ENCODE data around the gene WBP1L.

DNA sequence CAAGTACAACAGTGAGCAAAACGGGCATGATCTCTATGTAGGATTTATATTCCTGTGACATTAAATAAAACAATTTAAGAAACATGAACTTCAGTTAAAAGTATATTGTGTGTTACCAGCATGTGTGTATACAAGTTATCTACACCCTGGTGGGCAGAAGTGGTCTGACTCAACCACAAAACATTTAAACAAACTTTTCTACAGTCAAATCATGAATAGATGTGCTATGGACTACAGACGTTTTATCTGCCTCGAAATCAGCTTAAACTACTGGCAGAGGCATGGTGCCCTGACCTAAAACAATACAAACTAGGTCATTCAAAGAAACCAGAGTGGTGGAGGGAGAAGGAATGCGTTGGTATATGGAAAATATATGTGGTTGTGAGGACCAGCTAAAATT is 33.1 kb upstream of the WBP1L start:
- TF ChIP-seq, protein P1, sequence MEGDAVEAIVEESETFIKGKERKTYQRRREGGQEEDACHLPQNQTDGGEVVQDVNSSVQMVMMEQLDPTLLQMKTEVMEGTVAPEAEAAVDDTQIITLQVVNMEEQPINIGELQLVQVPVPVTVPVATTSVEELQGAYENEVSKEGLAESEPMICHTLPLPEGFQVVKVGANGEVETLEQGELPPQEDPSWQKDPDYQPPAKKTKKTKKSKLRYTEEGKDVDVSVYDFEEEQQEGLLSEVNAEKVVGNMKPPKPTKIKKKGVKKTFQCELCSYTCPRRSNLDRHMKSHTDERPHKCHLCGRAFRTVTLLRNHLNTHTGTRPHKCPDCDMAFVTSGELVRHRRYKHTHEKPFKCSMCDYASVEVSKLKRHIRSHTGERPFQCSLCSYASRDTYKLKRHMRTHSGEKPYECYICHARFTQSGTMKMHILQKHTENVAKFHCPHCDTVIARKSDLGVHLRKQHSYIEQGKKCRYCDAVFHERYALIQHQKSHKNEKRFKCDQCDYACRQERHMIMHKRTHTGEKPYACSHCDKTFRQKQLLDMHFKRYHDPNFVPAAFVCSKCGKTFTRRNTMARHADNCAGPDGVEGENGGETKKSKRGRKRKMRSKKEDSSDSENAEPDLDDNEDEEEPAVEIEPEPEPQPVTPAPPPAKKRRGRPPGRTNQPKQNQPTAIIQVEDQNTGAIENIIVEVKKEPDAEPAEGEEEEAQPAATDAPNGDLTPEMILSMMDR (IDR thresholded peaks at IDR 0.05; ENCODE audit: low read depth, low read length, missing input control) = no peak
- no peak for TF ChIP-seq SP1 (IDR thresholded peaks at IDR 0.05)
- TF ChIP-seq JUND (IDR thresholded peaks at IDR 0.05) = no peak
- TF ChIP-seq, protein P2, sequence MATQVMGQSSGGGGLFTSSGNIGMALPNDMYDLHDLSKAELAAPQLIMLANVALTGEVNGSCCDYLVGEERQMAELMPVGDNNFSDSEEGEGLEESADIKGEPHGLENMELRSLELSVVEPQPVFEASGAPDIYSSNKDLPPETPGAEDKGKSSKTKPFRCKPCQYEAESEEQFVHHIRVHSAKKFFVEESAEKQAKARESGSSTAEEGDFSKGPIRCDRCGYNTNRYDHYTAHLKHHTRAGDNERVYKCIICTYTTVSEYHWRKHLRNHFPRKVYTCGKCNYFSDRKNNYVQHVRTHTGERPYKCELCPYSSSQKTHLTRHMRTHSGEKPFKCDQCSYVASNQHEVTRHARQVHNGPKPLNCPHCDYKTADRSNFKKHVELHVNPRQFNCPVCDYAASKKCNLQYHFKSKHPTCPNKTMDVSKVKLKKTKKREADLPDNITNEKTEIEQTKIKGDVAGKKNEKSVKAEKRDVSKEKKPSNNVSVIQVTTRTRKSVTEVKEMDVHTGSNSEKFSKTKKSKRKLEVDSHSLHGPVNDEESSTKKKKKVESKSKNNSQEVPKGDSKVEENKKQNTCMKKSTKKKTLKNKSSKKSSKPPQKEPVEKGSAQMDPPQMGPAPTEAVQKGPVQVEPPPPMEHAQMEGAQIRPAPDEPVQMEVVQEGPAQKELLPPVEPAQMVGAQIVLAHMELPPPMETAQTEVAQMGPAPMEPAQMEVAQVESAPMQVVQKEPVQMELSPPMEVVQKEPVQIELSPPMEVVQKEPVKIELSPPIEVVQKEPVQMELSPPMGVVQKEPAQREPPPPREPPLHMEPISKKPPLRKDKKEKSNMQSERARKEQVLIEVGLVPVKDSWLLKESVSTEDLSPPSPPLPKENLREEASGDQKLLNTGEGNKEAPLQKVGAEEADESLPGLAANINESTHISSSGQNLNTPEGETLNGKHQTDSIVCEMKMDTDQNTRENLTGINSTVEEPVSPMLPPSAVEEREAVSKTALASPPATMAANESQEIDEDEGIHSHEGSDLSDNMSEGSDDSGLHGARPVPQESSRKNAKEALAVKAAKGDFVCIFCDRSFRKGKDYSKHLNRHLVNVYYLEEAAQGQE (IDR thresholded peaks at IDR 0.05) = no peak
- TF ChIP-seq RAD21 (IDR thresholded peaks at IDR 0.05) = no peak

Measured in liver (tissue), 3 donors.